ENCODE results near the gene KPNA1. TPM values are rescaled to one million over a fixed set of nuclear protein-coding genes. Genes with fewer than 3 reads are reported as not detected.
A peak's percentile ranks its signal among the peaks of the same experiment; 100 is the strongest.

Gene KPNA1
- total and polyA plus RNA-seq, 4 donors, result 20.7 to 42.0 (median 23.5) TPM

- Histone ChIP-seq H3K4me3 (ENCODE audit: low read depth in 1 of 3, low read length in 3 of 3) (peak overlapping the region; percentile 81 to 85 (median 84)), H3K4me1 (ENCODE audit: control insufficient read depth in 4 of 4, insufficient read depth in 4 of 4, low read length in 3 of 4) (peaks cover 11 to 63% (median 28%) of the 10 kb centered on the region in 4 donors), H3K36me3 (ENCODE audit: control insufficient read depth in 4 of 4, insufficient read depth in 3 of 4, low read depth in 1 of 4, low read length in 3 of 4) (peaks cover 1 to 18% (median 12%) of the 10 kb centered on the region in 4 donors), H3K9ac (ENCODE audit: low read depth in 1 of 2, low read length in 2 of 2) (peak overlapping the region; percentile 82 to 96), H3K27ac (ENCODE audit: low read depth in 1 of 2, low read length in 2 of 2) (peak overlapping the region; percentile 94 to 99), H3K27me3 (ENCODE audit: control insufficient read depth in 4 of 4, insufficient read depth in 4 of 4, low read length in 3 of 4) (no peaks in the 10 kb centered on the region), H3K9me3 (ENCODE audit: control insufficient read depth in 4 of 4, low read length in 3 of 4) (no peaks in the 10 kb centered on the region)
- WGBS, result 16% methylated on average over 5 of the region's 5 CpGs
- no peak for DNase-seq (ENCODE audit: low spot score)
- no peak for TF ChIP-seq ZBTB33 (IDR thresholded peaks at IDR 0.05)
- no peak for TF ChIP-seq FOXA1 (IDR thresholded peaks at IDR 0.05)
- peak; percentile 15 for TF ChIP-seq YY1 (IDR thresholded peaks at IDR 0.05)
Measured at GRCh38 chr3:122563717-122564025, 48.9 kb upstream of the KPNA1 start.

GRCh38 chr3:122562923-122563716 is 48.4 kb upstream of the KPNA1 start:
- 39% methylated on average over 5 of the region's 5 CpGs for WGBS
- Histone ChIP-seq H3K4me3 (ENCODE audit: low read depth in 1 of 3, low read length in 3 of 3) (peak overlapping the region; percentile 81 to 85 (median 84)), H3K9ac (ENCODE audit: low read depth in 1 of 2, low read length in 2 of 2) (peak overlapping the region; percentile 82 to 96), H3K27me3 (ENCODE audit: control insufficient read depth in 4 of 4, insufficient read depth in 4 of 4, low read length in 3 of 4) (no peaks in the 10 kb centered on the region), H3K36me3 (ENCODE audit: control insufficient read depth in 4 of 4, insufficient read depth in 3 of 4, low read depth in 1 of 4, low read length in 3 of 4) (peaks cover 2 to 19% (median 15%) of the 10 kb centered on the region in 4 donors), H3K9me3 (ENCODE audit: control insufficient read depth in 4 of 4, low read length in 3 of 4) (no peaks in the 10 kb centered on the region), H3K4me1 (ENCODE audit: control insufficient read depth in 4 of 4, insufficient read depth in 4 of 4, low read length in 3 of 4) (peaks cover 11 to 61% (median 24%) of the 10 kb centered on the region in 4 donors), H3K27ac (ENCODE audit: low read depth in 1 of 2, low read length in 2 of 2) (peak overlapping the region; percentile 94 to 99)
- TF ChIP-seq HNF4A (conservative IDR thresholded peaks at IDR 0.05), result no peak
- TF ChIP-seq REST (IDR thresholded peaks at IDR 0.05), result peak; percentile 33
- no peak for TF ChIP-seq FOXA2 (IDR thresholded peaks at IDR 0.05)
- TF ChIP-seq CTCF (IDR thresholded peaks at IDR 0.05; ENCODE audit: low read depth, low read length, missing input control), result no peak
- TF ChIP-seq ZBTB33 (IDR thresholded peaks at IDR 0.05), result no peak
- TF ChIP-seq MAX (IDR thresholded peaks at IDR 0.05), result no peak
- no peak for TF ChIP-seq HNF4G (IDR thresholded peaks at IDR 0.05)
- no peak for TF ChIP-seq GABPA (IDR thresholded peaks at IDR 0.05 in 1 of 2, conservative IDR thresholded peaks at IDR 0.05 in 1 of 2)
- peak in 1 of 2 donors; percentile 6 for TF ChIP-seq RAD21 (IDR thresholded peaks at IDR 0.05)
- TF ChIP-seq FOXA1 (IDR thresholded peaks at IDR 0.05), result no peak
- TF ChIP-seq YY1 (IDR thresholded peaks at IDR 0.05), result no peak
- TF ChIP-seq EGR1 (IDR thresholded peaks at IDR 0.05; ENCODE audit: low read depth in 2 of 2), result no peak
- TF ChIP-seq ATF3 (IDR thresholded peaks at IDR 0.05), result no peak
- no peak for DNase-seq (ENCODE audit: low spot score)
